ENCODE results near the gene MTR. TPM values are rescaled to one million over a fixed set of nuclear protein-coding genes. Genes with fewer than 3 reads are reported as not detected.

Gene MTR
- total RNA-seq, 1 donor from 2014 or later: 19.9 TPM

GRCh38 chr1:236830560-236830959, 35.5 kb downstream of the MTR start:
- no peak for TF ChIP-seq POLR2AphosphoS5 (IDR thresholded peaks at IDR 0.05; ENCODE audit: insufficient read depth in 1 of 2, low read depth in 1 of 2)
- no peak for TF ChIP-seq POLR2A (IDR thresholded peaks at IDR 0.05)
- TF ChIP-seq CTCF (IDR thresholded peaks at IDR 0.05): no peak
- Histone ChIP-seq H3K9me3 (no peaks in the 10 kb centered on the region), H3K27me3 (no peaks in the 10 kb centered on the region), H3K27ac (no peak overlapping the region), H3K36me3 (peaks cover 0 to 60% of the 10 kb centered on the region in 2 donors), H3K4me1 (no peaks in the 10 kb centered on the region), H3K4me3 (no peak overlapping the region)
- DNase-seq (ENCODE audit: extremely low spot score in 2 of 2): no peak
- intact Hi-C loops (cut with DNase I): no loop called here

DNA sequence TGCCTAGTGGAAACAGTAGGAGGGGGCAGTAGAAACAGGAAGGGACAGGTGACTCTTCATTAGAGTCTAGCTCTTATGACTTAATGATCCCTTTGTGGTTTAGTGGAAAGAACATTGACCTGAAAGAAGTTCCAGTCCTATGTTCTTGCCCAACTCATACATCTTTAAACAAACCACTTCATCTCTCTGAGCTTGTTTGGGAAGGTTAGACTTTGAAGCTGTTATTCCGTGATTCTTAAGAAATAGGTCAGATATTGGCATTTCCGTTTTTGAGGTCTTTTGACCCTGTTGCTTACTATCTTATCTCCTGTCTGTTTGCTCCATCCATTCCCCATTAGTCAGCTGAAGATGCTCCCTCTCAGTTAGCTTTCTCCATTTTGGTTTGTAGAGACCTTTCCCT, 38.5 kb downstream of the MTR start:
- Histone ChIP-seq H3K27me3 (no peaks in the 10 kb centered on the region), H3K36me3 (peaks cover 0 to 43% of the 10 kb centered on the region in 2 donors), H3K4me1 (no peaks in the 10 kb centered on the region), H3K27ac (no peak overlapping the region), H3K4me3 (no peak overlapping the region), H3K9me3 (no peaks in the 10 kb centered on the region)
- no peak for DNase-seq (ENCODE audit: extremely low spot score in 2 of 2)
- intact Hi-C loops (cut with DNase I): no loop called here
- TF ChIP-seq CTCF (IDR thresholded peaks at IDR 0.05): no peak
- TF ChIP-seq POLR2A (IDR thresholded peaks at IDR 0.05): no peak
- TF ChIP-seq POLR2AphosphoS5 (IDR thresholded peaks at IDR 0.05; ENCODE audit: insufficient read depth in 1 of 2, low read depth in 1 of 2): no peak

DNA sequence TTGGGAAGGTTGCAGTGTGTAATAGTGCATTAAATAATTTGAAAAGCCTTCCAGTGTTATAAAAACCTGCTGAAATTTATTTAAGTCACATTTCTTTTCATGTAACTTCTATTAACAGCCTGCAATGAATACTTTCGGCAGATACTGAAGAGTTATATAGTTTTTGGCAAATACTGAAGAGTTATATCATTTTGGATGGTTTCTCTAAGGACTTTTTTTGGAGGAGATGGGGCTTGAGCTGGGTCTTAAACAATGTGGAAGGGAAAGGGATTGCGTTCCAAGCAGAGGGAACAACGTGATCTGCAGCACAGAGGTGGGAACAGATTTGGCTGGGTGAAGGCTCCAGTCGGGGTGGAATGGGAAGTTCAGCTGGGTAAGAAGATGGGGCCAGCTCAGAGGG, 39.8 kb downstream of the MTR start:
- TF ChIP-seq POLR2AphosphoS5 (IDR thresholded peaks at IDR 0.05; ENCODE audit: insufficient read depth in 1 of 2, low read depth in 1 of 2): no peak
- no peak for TF ChIP-seq POLR2A (IDR thresholded peaks at IDR 0.05)
- TF ChIP-seq CTCF (IDR thresholded peaks at IDR 0.05): no peak
- H3K4me1 ChIP-seq: no peaks in the 10 kb centered on the region
- intact Hi-C loops (cut with DNase I): no loop called here
- no peaks in the 10 kb centered on the region for H3K9me3 ChIP-seq
- H3K27me3 ChIP-seq: no peaks in the 10 kb centered on the region
- H3K27ac ChIP-seq: no peak overlapping the region
- no peak for DNase-seq (ENCODE audit: extremely low spot score in 2 of 2)
- H3K36me3 ChIP-seq: peaks cover 0 to 43% of the 10 kb centered on the region in 2 donors
- no peak overlapping the region for H3K4me3 ChIP-seq

DNA sequence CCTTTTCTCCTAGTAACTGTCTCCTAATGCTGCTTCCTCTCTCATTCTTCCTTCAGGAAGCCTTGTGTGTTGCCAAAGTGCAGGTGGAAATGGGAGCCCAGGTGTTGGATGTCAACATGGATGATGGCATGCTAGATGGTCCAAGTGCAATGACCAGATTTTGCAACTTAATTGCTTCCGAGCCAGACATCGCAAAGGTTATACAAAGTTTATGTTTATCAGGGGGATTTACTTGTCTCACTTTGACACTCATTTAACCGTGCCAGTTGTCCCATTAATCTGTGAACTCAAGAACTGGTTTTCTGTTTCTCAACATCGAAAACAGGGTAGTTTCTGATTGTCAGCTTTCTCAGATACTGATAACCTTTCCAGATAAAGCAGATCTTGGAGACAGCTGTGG, 40.4 kb downstream of the MTR start:
- no peak for DNase-seq (ENCODE audit: extremely low spot score in 2 of 2)
- intact Hi-C loops (cut with DNase I): no loop called here
- no peaks in the 10 kb centered on the region for H3K27me3 ChIP-seq
- H3K4me1 ChIP-seq: no peaks in the 10 kb centered on the region
- H3K9me3 ChIP-seq: no peaks in the 10 kb centered on the region
- H3K27ac ChIP-seq: no peak overlapping the region
- no peak overlapping the region for H3K4me3 ChIP-seq
- no peak for TF ChIP-seq CTCF (IDR thresholded peaks at IDR 0.05)
- no peak for TF ChIP-seq POLR2AphosphoS5 (IDR thresholded peaks at IDR 0.05; ENCODE audit: insufficient read depth in 1 of 2, low read depth in 1 of 2)
- no peak for TF ChIP-seq POLR2A (IDR thresholded peaks at IDR 0.05)
- peaks cover 0 to 42% of the 10 kb centered on the region in 2 donors for H3K36me3 ChIP-seq

DNA sequence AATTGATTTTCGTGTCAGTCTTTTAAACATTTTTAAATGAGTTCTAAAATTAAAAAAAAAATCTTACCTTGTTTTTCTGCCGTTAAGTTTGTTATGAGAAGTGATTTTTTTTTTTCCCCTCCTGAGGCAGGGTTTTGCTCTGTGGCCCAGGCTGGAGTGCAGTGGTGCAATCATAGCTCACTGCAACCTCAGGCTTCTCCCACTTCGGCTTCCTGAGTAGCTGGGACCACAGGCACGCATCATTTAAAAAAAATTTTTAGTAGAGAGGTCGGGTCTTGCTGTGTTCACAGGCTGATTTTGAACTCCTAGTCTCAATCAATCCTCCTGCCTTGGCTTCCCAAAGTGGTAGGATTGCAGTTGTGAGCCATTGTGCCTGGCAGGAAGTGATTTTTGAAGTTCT, 41.1 kb downstream of the MTR start:
- DNase-seq (ENCODE audit: extremely low spot score in 2 of 2): no peak
- Histone ChIP-seq H3K9me3 (no peaks in the 10 kb centered on the region), H3K27ac (no peak overlapping the region), H3K27me3 (no peaks in the 10 kb centered on the region), H3K36me3 (peaks cover 0 to 41% of the 10 kb centered on the region in 2 donors), H3K4me1 (no peaks in the 10 kb centered on the region), H3K4me3 (no peak overlapping the region)
- intact Hi-C loops (cut with DNase I): no loop called here
- no peak for TF ChIP-seq POLR2A (IDR thresholded peaks at IDR 0.05)
- no peak for TF ChIP-seq POLR2AphosphoS5 (IDR thresholded peaks at IDR 0.05; ENCODE audit: insufficient read depth in 1 of 2, low read depth in 1 of 2)
- TF ChIP-seq CTCF (IDR thresholded peaks at IDR 0.05): no peak

Measured in vagina (tissue), 2 donors.